Activated T-cell treated with anti-CD3 and anti-CD28 coated beads for 48 hours (primary cell): Measurements from ENCODE around the gene RSKR.
"Not testable (repeated sequence)": the region's sequence is repeated elsewhere in the genome, so short reads cannot be mapped to it uniquely, and the experiment has no call there.

Experiments used
- DNase-seq: peaks from one replicate; pipeline ENCODE4 v3.0.0-alpha.2; 2020; ENCODE audit warnings: low read depth

Gene RSKR

DNA sequence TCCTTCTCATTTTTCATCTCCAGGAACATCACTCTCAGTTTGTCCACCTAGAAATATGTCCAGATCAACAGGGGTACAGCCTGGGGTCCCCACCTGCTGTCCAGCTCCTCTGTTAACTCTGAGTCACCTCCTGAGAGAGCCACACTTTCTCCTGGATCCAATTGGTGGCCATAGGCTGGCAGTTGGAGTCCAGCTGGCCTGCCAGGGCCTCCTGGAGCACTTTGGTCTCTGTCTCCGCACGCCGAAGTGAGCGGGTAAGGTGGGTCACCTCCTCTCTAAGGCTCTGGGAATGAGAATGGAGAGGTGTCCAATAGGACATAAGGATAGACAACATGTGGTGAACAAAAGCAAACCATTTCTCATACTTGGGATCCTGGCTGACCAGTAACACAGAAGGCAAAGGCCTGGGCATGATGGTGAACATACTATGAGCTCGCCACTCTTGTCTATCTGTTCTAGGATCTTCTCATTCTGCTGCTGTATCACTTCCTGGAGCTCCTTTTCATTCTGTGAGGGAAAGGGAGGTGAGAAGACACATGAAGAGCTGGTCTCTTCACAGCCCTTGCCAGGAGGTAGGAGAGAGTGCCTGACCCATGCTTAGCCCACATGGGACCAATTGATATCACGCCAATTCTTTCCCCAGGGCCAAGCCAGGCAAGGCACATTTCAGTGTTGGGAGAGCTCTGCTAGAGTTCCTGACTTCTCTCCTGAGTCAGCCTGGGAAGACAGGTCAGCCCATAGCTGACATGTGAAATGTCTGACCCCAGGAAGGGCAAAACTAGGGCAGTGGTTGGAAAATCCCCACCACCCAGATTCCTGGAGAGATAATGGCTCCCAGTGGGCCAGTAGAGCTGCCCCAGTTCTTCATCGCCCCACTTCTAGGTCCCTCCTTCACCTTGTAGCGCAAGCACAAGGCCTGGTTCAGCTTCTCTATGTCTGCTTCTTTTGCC is 35.5 kb downstream of the RSKR start:
- DNase-seq, result no peak

GRCh38 chr17:28577466-28577824 is 36.5 kb downstream of the RSKR start:
- no peak for DNase-seq

- DNase-seq, result peak; percentile 99
Measured at GRCh38 chr17:28576758-28577465, 37.1 kb downstream of the RSKR start, which contains the start of gene ALDOC. ALDOC (minus strand) TSS chr17:28576895; CDS start chr17:28575532, 1,363 bp downstream.

- not testable (repeated sequence) for DNase-seq
Measured at GRCh38 chr17:28576016-28576415, 38.0 kb downstream of the RSKR start.

- DNase-seq, result no peak
Measured at GRCh38 chr17:28575126-28575795, 38.7 kb downstream of the RSKR start.

GRCh38 chr17:28574526-28574925 is 39.5 kb downstream of the RSKR start:
- DNase-seq, result no peak

DNA sequence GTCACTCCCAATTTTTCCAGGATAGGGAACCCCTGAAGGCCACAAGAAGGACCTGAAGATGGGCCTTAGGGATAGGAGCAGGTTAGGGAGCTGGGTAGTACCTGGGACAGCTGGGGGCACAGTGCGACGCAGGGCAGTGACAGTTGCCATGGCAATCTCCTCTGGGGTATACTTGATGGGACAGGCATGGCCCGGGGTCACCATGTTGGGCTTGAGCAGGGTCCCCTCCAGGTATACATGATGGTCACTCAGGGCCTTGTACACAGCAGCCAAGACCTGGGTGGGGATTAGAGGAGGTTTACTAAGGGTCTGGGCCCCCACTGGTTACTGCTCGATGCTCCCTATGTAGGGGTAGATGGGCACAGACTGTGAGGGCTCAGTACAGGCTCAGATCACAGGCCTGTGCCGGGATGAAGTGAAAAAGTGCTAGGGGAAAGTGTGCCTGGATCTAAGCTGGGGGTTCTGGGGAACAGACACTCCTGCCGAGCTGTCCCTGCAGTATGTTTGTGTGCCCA is 40.0 kb downstream of the RSKR start:
- DNase-seq, result no peak

DNA sequence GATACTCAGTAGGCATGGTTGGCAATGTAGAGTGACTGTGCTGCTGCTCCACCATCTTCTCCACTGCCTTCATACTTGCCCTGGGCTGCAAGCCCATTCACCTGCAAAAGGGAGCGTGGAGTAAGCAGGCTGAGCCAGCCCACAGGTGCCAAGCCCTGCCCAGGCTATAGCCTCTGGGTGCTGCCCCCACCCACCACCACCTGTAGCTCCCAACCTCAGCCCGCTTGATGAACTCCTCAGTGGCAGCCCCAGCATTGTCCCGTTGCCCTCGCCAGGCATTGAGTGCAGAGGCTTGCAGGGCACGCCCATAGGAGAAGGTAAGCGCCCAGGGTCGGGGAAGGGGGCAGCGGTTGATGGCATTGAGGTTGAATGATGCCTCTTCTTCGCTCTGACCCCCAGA is 40.5 kb downstream of the RSKR start:
- no peak for DNase-seq

DNA sequence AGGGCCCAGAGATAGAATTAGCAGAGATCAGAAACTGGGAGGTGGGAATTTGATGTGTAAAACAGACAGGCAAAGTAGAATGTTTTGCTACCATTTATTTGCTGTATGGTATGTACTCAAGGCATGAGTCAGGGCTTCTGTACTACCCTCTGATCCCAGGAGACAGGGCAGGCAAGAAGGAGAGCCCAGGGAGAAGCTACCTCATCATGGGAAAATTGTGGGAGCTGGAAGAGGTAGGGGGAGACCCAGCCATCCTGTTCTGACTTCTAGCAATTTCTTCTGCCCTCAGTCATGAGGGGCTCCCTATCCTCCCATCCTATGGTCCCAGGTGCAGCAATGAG is 41.0 kb downstream of the RSKR start:
- no peak for DNase-seq

- no peak for DNase-seq
Measured at GRCh38 chr17:28572259-28573039, 41.5 kb downstream of the RSKR start.

DNA sequence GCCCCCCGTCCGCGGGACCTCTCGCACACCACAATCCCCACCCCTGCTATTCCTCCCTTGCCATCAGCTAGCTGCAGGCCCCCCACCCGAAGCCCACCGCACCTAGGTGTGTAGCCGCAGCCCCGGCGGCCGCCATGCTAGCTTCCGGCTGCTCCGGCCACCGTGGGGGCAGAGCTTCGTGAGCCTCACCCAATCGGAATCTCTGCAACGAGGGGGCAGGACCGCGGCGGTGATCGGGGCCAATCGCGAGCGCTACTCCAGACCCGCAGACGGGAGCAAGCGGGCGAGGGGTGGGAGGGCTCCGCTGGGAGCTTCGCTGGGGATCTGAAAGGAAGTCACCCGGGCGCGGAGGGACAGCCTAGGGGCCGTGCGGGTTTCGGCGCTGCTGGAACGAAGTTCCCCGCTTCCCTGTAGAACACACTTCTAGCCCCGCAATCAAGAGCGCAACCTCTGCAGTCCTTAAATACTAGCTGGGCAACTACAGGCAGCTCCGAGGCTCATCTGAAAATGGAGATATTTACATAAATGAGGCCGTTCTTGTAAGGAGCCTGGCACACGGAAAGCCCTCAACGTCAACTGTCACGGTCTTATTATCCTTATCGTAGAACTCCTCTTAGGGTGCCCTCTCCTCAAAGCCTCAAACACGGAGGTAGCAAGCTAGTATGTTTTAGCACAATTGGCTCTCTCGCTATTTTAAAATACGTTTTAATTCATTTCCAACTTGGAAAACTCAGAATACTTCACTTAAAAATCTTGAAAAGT is 42.4 kb downstream of the RSKR start, which contains the start of gene PIGS:
TSS of gene PIGS (minus strand) at position 164 of the 762 bp plus-strand sequence. CDS start at position 136, 28 bp downstream.
- DNase-seq, result peak; percentile 91

- DNase-seq, result peak; percentile 34
Measured at GRCh38 chr17:28570716-28571360, 43.1 kb downstream of the RSKR start.

DNA sequence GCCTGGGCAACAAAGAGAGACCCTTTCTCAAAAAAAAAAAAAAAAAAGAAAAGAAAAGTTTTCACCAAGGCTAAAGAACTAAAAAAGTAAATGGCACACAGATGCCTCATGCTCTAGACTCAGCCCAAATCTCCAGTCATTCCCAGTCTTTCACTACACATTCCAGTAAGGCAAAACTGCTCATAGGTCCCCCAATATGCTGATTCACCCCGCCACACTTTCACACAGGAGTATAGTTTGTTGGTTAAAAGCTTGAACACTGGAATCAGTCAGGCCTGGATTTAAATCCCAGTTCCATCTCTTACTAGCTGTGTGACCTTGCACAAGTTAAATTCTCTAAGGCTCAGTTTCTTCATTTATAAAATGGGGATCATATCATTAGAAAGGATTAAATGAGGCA is 44.5 kb downstream of the RSKR start:
- DNase-seq, result no peak

- DNase-seq, result no peak
Measured at GRCh38 chr17:28567604-28568003, 46.4 kb downstream of the RSKR start.

DNA sequence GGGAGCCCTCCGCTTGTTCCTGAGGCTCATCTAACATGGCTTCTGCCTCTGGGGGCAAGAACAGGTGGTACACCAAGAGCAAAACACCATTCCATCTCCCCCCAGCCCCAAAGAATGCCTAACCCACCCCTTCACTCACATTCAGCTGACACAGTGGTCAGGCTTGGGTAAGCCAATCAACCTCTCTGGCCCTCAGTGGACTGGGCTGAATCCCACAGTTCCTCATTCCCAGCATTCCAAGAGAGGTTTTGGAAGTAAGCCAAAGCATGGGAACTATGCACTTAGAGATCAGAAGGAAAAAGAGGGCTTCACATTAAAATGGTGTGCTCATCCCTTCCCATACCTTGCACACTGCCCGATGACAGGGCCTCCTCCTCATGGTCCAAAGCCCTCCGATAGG is 50.5 kb downstream of the RSKR start:
- no peak for DNase-seq
